ENCODE data around the gene VSTM2B. TPM values are rescaled to one million over a fixed set of nuclear protein-coding genes. Genes with fewer than 3 reads are reported as not detected.

Gene VSTM2B
- total RNA-seq, 4 donors from 2014 or later = not detected

DNA sequence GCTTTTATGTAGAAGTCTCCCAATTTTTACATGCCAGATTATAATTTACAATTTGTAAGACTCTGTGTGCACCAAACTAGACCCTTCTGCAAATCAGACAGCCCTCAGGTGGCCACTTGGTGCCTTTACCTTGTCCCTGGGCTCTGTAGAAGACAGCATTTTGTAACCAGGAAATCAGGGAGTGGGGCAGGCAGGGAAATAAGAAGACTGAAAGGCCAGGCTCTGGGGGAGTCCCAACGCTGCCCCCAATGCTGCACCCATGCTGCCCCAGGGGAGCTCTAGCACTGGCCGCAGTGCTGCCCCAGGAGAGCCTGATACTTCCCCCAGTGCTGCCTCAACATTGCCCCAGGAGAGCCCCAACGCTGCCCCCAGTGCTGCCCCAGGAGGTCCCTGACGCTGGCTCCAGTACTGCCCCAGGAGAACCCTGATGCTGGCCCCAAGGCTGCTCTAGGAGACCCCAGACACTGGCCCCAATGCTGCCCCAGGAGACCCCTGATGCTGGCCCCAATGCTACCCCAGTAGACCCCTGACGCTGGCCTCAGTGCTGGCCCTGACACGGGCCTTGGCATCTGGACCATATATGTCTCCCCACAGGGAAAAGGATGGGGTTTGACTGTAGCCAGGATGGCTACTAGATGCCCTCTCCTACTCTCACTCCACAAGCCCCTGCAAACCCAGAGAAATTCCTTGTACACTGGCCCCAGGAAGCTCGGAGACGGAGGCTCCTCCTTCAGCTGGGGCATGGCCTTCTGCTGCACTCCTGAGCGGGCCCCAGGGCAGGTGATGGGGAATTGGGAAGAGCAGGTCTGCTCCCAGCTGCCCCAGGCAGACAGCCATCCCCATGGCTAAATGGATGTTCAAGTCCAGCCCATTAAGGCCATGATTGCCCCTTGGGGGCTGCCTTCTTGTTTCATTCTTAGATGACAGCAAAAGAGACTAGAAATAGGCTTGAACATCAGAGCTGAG is 23.6 kb downstream of the VSTM2B start:
- intact Hi-C loops (cut with DNase I; ENCODE audit: low total_unique reads) (no loop called here), in situ Hi-C loops (cut with MboI; ENCODE audit: low pct_ligation_motif_present in 1 of 4, low pct_unique_long_range_greater_than_20kb in 1 of 4, low sequenced_read_pairs in 3 of 4) (no loop called here)
- Histone ChIP-seq H3K36me3 (no peaks in the 10 kb centered on the region), H3K27ac (no peak overlapping the region), H3K4me1 (no peaks in the 10 kb centered on the region), H3K4me3 (no peak overlapping the region), H3K27me3 (no peaks in the 10 kb centered on the region), H3K9me3 (peaks cover 0 to 5% of the 10 kb centered on the region in 2 donors)
- TF ChIP-seq POLR2A (IDR thresholded peaks at IDR 0.05) (no peak), EP300 (IDR thresholded peaks at IDR 0.05; ENCODE audit: low read depth) (no peak), POLR2AphosphoS5 (IDR thresholded peaks at IDR 0.05) (no peak)
- TF ChIP-seq, protein P1, sequence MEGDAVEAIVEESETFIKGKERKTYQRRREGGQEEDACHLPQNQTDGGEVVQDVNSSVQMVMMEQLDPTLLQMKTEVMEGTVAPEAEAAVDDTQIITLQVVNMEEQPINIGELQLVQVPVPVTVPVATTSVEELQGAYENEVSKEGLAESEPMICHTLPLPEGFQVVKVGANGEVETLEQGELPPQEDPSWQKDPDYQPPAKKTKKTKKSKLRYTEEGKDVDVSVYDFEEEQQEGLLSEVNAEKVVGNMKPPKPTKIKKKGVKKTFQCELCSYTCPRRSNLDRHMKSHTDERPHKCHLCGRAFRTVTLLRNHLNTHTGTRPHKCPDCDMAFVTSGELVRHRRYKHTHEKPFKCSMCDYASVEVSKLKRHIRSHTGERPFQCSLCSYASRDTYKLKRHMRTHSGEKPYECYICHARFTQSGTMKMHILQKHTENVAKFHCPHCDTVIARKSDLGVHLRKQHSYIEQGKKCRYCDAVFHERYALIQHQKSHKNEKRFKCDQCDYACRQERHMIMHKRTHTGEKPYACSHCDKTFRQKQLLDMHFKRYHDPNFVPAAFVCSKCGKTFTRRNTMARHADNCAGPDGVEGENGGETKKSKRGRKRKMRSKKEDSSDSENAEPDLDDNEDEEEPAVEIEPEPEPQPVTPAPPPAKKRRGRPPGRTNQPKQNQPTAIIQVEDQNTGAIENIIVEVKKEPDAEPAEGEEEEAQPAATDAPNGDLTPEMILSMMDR (IDR thresholded peaks at IDR 0.05) = no peak
- DNase-seq = no peak
- WGBS, 2 donors (ENCODE audit: low coverage in 1 of 2) = 71% methylated on average over 9 of the region's 9 CpGs; no CpG with 5 or more reads in 1 of the 2 donors

GRCh38 chr19:29550896-29551295 is 25.1 kb downstream of the VSTM2B start:
- intact Hi-C loops (cut with DNase I; ENCODE audit: low total_unique reads) (no loop called here), in situ Hi-C loops (cut with MboI; ENCODE audit: low pct_ligation_motif_present in 1 of 4, low pct_unique_long_range_greater_than_20kb in 1 of 4, low sequenced_read_pairs in 3 of 4) (no loop called here)
- Histone ChIP-seq H3K4me1 (no peaks in the 10 kb centered on the region), H3K36me3 (no peaks in the 10 kb centered on the region), H3K4me3 (no peak overlapping the region), H3K9me3 (peaks cover 0 to 5% of the 10 kb centered on the region in 2 donors), H3K27me3 (no peaks in the 10 kb centered on the region), H3K27ac (no peak overlapping the region)
- TF ChIP-seq, protein P1 (IDR thresholded peaks at IDR 0.05) = no peak
- TF ChIP-seq POLR2AphosphoS5 (IDR thresholded peaks at IDR 0.05) = no peak
- no peak for TF ChIP-seq EP300 (IDR thresholded peaks at IDR 0.05; ENCODE audit: low read depth)
- no peak for TF ChIP-seq POLR2A (IDR thresholded peaks at IDR 0.05)
- no peak for DNase-seq
- WGBS, 2 donors (ENCODE audit: low coverage in 1 of 2) = 65% methylated on average over 5 of the region's 5 CpGs; no CpG with 5 or more reads in 1 of the 2 donors

GRCh38 chr19:29551774-29552173 is 26.0 kb downstream of the VSTM2B start:
- Histone ChIP-seq H3K9me3 (peaks cover 0 to 5% of the 10 kb centered on the region in 2 donors), H3K27ac (no peak overlapping the region), H3K36me3 (no peaks in the 10 kb centered on the region), H3K4me1 (no peaks in the 10 kb centered on the region), H3K4me3 (no peak overlapping the region), H3K27me3 (no peaks in the 10 kb centered on the region)
- in situ Hi-C loops (cut with MboI; ENCODE audit: low pct_ligation_motif_present in 1 of 4, low pct_unique_long_range_greater_than_20kb in 1 of 4, low sequenced_read_pairs in 3 of 4) (no loop called here), intact Hi-C loops (cut with DNase I; ENCODE audit: low total_unique reads) (no loop called here)
- no peak for DNase-seq
- TF ChIP-seq EP300 (IDR thresholded peaks at IDR 0.05; ENCODE audit: low read depth) = no peak
- TF ChIP-seq POLR2AphosphoS5 (IDR thresholded peaks at IDR 0.05) = no peak
- TF ChIP-seq, protein P1 (IDR thresholded peaks at IDR 0.05) = no peak
- WGBS, 2 donors (ENCODE audit: low coverage in 1 of 2) = 77% methylated on average over 3 of the region's 3 CpGs; no CpG with 5 or more reads in 1 of the 2 donors

GRCh38 chr19:29552454-29553280 is 26.9 kb downstream of the VSTM2B start:
- DNase-seq = no peak
- TF ChIP-seq EP300 (IDR thresholded peaks at IDR 0.05; ENCODE audit: low read depth) = no peak
- no peak for TF ChIP-seq POLR2AphosphoS5 (IDR thresholded peaks at IDR 0.05)
- TF ChIP-seq, protein P1 (IDR thresholded peaks at IDR 0.05) = no peak
- TF ChIP-seq POLR2A (IDR thresholded peaks at IDR 0.05) = no peak
- Histone ChIP-seq H3K27ac (no peak overlapping the region), H3K4me1 (no peaks in the 10 kb centered on the region), H3K36me3 (no peaks in the 10 kb centered on the region), H3K27me3 (no peaks in the 10 kb centered on the region), H3K4me3 (no peak overlapping the region), H3K9me3 (peaks cover 0 to 5% of the 10 kb centered on the region in 2 donors)
- intact Hi-C loops (cut with DNase I; ENCODE audit: low total_unique reads) (no loop called here), in situ Hi-C loops (cut with MboI; ENCODE audit: low pct_ligation_motif_present in 1 of 4, low pct_unique_long_range_greater_than_20kb in 1 of 4, low sequenced_read_pairs in 3 of 4) (no loop called here)
- WGBS, 2 donors (ENCODE audit: low coverage in 1 of 2) = 90% methylated on average over 5 of the region's 6 CpGs; no CpG with 5 or more reads in 1 of the 2 donors
